ENCODE data around the gene ATG14.

- no peak for TF ChIP-seq CTCF (IDR thresholded peaks at IDR 0.05)
- TF ChIP-seq POLR2A (IDR thresholded peaks at IDR 0.05): no peak
These were observed 29.7 kb upstream of the ATG14 start for GRCh38 chr14:55441286-55441685.

Data from Peyer's patch (tissue), 4 donors.